Neutrophil (primary cell): Measurements from ENCODE around the gene SMIM41.

Source experiments
- H3K27ac ChIP-seq: fragments of 200-600 bp; sonication (generic); 2 replicates; pipeline ENCODE4 v1.5.1; 2016; ENCODE audit warnings: mild to moderate bottlenecking, moderate library complexity
- H3K27me3 ChIP-seq: fragments of 200-600 bp; sonication (generic); 2 replicates; pipeline ENCODE4 v1.6.0; 2016; ENCODE audit warnings: mild to moderate bottlenecking
- H3K36me3 ChIP-seq: fragments of 200-600 bp; sonication (generic); 2 replicates; pipeline ENCODE4 v1.5.1; 2017
- H3K4me1 ChIP-seq, 2 experiments: fragments of 200-600 bp in 1 of 2; sonication (generic) in 1 of 2; 1 replicate in 1 of 2; 2 replicates in 1 of 2; pipeline versions ENCODE4 v1.5.1 to v1.6.1; 2013 to 2016; ENCODE audit warnings: low read depth in 1 of 2, low read length in 1 of 2, mild to moderate bottlenecking in 1 of 2, moderate library complexity in 1 of 2; ENCODE audit not compliant: control insufficient read depth in 1 of 2, insufficient read depth in 1 of 2
- H3K4me3 ChIP-seq, 2 experiments: fragments of 200-600 bp in 1 of 2; sonication (generic) in 1 of 2; 1 replicate in 1 of 2; 2 replicates in 1 of 2; pipeline ENCODE4 v1.5.1; 2013 to 2016; ENCODE audit warnings: low read depth in 1 of 2, low read length in 1 of 2, mild to moderate bottlenecking in 1 of 2, moderate library complexity in 1 of 2
- H3K9me3 ChIP-seq: fragments of 200-600 bp; sonication (generic); 2 replicates; pipeline ENCODE4 v1.5.1; 2016
- CTCF ChIP-seq: fragments of 200-600 bp; sonication (generic); IDR thresholded peaks from 2 replicates; pipeline ENCODE4 v1.5.1; 2016; ENCODE audit warnings: antibody characterized with exemption

Gene SMIM41

GRCh38 chr12:52059582-52060497, 19.7 kb upstream of the SMIM41 start:
- peaks cover 10% of the 10 kb centered on the region for H3K27me3 ChIP-seq
- no peak for TF ChIP-seq CTCF
- no peak overlapping the region for H3K4me3 ChIP-seq
- no peaks in the 10 kb centered on the region for H3K9me3 ChIP-seq
- H3K4me1 ChIP-seq: no peaks in the 10 kb centered on the region
- no peak overlapping the region for H3K27ac ChIP-seq
- no peaks in the 10 kb centered on the region for H3K36me3 ChIP-seq

- no peaks in the 10 kb centered on the region for H3K36me3 ChIP-seq
- H3K4me1 ChIP-seq: no peaks in the 10 kb centered on the region
- no peak for TF ChIP-seq CTCF
- H3K27me3 ChIP-seq: peaks cover 14% of the 10 kb centered on the region
- no peak overlapping the region for H3K27ac ChIP-seq
- no peak overlapping the region for H3K4me3 ChIP-seq
- H3K9me3 ChIP-seq: no peaks in the 10 kb centered on the region
Measured at GRCh38 chr12:52060498-52061177, 18.9 kb upstream of the SMIM41 start.

DNA sequence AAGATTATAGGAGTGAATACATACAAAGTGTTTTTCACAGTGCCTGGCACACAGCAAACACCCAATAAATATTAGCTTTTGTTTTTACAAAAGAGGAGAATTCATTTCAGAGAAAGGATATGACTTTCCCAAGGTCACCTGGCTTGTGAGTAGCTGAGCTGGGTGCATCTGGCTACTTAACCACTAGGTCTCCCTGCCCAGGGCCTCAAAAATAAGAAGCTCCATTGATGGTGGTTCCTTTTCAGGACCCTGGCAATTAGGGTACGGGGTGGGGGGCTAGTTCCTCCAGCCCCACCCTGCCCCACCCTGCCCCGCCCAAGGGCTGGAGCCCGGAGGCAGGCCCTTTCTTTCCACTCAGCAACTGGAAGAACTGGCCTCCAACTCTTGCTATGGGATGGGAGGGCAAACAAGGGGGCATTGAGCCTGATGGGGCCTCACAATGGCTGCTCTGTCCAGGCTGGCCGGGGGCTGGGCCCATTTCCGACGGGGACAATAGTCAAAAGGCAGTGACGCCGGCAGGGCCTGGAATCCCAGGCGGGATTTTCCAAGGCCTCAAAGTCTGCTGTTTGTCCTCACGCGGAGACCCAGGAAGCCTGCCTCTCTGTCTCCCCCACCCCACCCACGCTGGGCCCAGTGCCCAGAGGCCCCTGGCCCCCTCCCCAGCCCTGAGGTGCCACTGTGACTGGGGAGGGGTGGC, 17.9 kb upstream of the SMIM41 start:
- Histone ChIP-seq H3K36me3 (no peaks in the 10 kb centered on the region), H3K27me3 (peaks cover 24% of the 10 kb centered on the region)
- no peak for TF ChIP-seq CTCF

GRCh38 chr12:52062167-52063081, 17.1 kb upstream of the SMIM41 start:
- no peak overlapping the region for H3K4me3 ChIP-seq
- H3K4me1 ChIP-seq: no peaks in the 10 kb centered on the region

More for the DNA sequence above, 17.9 kb upstream of the SMIM41 start:
- Histone ChIP-seq H3K9me3 (no peaks in the 10 kb centered on the region), H3K4me3 (no peak overlapping the region), H3K27ac (no peak overlapping the region), H3K4me1 (no peaks in the 10 kb centered on the region)

More at GRCh38 chr12:52062167-52063081, 17.1 kb upstream of the SMIM41 start:
- no peaks in the 10 kb centered on the region for H3K9me3 ChIP-seq
- H3K27ac ChIP-seq: no peak overlapping the region
- TF ChIP-seq CTCF: no peak
- no peaks in the 10 kb centered on the region for H3K36me3 ChIP-seq
- H3K27me3 ChIP-seq: peaks cover 32% of the 10 kb centered on the region
